ENCODE data around the gene DMXL1. TPM values are rescaled to one million over a fixed set of nuclear protein-coding genes. Genes with fewer than 3 reads are reported as not detected.
"Not testable (repeated sequence)": the region's sequence is repeated elsewhere in the genome, so short reads cannot be mapped to it uniquely, and the experiment has no call there.

Gene DMXL1
- total RNA-seq, 6 experiments from 2014 or later: 19.1 to 25.6 (median 22.9) TPM

DNA sequence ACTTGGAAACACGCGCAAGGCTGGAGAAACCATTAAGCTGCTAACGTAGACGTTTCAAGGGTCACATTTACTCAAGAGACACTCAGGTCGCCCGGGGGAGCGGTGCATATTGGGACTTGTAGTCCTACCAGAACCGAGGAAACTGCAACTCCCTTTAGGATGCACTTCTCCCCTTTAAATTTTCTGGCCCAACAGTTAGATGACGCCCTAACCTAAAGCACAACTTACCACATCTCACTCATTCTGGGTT, 384 bp upstream of the DMXL1 start:
- Histone ChIP-seq H3K4me1 (peaks cover 0 to 16% (median 4%) of the 10 kb centered on the region in 4 donors), H3K36me3 (no peaks in the 10 kb centered on the region), H3K27me3 (no peaks in the 10 kb centered on the region), H3K4me3 (peak overlapping the region; percentile 66 to 88 (median 77)), H3K27ac (peak overlapping the region; percentile 92 to 98 (median 92)), H3K9me3 (no peaks in the 10 kb centered on the region)
- TF ChIP-seq, protein P1, sequence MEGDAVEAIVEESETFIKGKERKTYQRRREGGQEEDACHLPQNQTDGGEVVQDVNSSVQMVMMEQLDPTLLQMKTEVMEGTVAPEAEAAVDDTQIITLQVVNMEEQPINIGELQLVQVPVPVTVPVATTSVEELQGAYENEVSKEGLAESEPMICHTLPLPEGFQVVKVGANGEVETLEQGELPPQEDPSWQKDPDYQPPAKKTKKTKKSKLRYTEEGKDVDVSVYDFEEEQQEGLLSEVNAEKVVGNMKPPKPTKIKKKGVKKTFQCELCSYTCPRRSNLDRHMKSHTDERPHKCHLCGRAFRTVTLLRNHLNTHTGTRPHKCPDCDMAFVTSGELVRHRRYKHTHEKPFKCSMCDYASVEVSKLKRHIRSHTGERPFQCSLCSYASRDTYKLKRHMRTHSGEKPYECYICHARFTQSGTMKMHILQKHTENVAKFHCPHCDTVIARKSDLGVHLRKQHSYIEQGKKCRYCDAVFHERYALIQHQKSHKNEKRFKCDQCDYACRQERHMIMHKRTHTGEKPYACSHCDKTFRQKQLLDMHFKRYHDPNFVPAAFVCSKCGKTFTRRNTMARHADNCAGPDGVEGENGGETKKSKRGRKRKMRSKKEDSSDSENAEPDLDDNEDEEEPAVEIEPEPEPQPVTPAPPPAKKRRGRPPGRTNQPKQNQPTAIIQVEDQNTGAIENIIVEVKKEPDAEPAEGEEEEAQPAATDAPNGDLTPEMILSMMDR (IDR thresholded peaks at IDR 0.05): no peak
- no peak for TF ChIP-seq POLR2A (IDR thresholded peaks at IDR 0.05)
- intact Hi-C loops (cut with DNase I): no loop called here
- peak in 2 of 3 donors; percentile 87 to 89 for DNase-seq
- ATAC-seq: peak; percentile 72 to 81 (median 76)
- WGBS (ENCODE audit: insufficient coverage, low coverage, low lambda C conversion rate, missing lambda C conversion rate): 2% methylated on average over 9 of the region's 9 CpGs

DNA sequence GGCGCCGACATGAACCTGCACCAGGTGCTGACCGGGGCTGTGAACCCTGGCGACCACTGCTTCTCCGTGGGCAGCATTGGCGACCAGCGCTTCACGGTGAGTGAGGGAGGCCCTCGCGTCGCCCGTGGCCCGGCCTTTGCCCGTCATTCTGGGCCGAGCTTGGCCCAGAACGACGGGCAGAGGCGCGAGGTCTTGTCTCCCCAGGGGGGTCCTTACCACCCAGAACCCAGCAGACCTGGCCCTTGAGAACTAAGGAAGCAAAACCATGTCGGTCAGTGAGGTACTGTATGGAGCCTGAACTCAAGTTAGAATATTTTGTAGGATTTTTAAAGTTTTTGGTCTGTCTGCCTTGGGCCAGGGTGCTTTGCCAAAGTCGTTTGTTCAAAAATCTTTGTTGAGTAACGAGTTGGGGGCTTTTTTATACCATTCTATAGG, 691 bp downstream of the DMXL1 start:
- WGBS (ENCODE audit: insufficient coverage, low coverage, low lambda C conversion rate, missing lambda C conversion rate): 0% methylated on average over 3 of the region's 22 CpGs
- no peaks in the 10 kb centered on the region for H3K27me3 ChIP-seq
- H3K4me1 ChIP-seq: peaks cover 0 to 16% (median 4%) of the 10 kb centered on the region in 4 donors
- intact Hi-C loops (cut with DNase I): no loop called here
- peak overlapping the region; percentile 92 to 98 (median 92) for H3K27ac ChIP-seq
- TF ChIP-seq POLR2A (IDR thresholded peaks at IDR 0.05): no peak
- TF ChIP-seq, protein P1 (IDR thresholded peaks at IDR 0.05): no peak
- peak overlapping the region; percentile 66 to 88 (median 77) for H3K4me3 ChIP-seq
- DNase-seq: no peak
- H3K9me3 ChIP-seq: no peaks in the 10 kb centered on the region
- H3K36me3 ChIP-seq: no peaks in the 10 kb centered on the region
- ATAC-seq: peak; percentile 16 to 45 (median 28)

DNA sequence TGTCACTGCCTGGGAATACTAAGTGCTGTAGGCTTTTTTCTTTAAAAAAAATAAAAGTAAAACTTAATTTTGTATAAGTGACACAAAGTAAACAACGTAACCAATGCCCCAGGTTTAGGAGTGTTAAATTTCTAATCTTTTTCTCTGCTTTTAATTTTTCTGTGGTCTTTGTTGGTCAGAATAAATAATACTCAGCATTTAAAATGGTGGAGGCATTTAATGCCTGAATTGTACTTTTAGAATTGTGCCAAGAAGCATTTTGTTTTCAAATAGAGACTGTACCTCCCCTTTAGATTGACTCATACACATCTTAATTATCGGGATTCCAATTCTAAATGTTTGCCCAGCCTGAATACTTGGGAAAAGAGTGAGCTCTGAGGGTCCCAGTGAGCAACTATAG, 1.6 kb downstream of the DMXL1 start:
- TF ChIP-seq, protein P1 (IDR thresholded peaks at IDR 0.05): no peak
- Histone ChIP-seq H3K27me3 (no peaks in the 10 kb centered on the region), H3K4me1 (peaks cover 0 to 16% (median 4%) of the 10 kb centered on the region in 4 donors), H3K27ac (no peak overlapping the region), H3K36me3 (no peaks in the 10 kb centered on the region), H3K4me3 (peak overlapping the region in 2 of 3 donors; percentile 66 to 77), H3K9me3 (no peaks in the 10 kb centered on the region)
- no peak for DNase-seq
- intact Hi-C loops (cut with DNase I): no loop called here
- ATAC-seq: no peak
- WGBS (ENCODE audit: insufficient coverage, low coverage, low lambda C conversion rate, missing lambda C conversion rate): 54% methylated on average over 1 of the region's 2 CpGs

DNA sequence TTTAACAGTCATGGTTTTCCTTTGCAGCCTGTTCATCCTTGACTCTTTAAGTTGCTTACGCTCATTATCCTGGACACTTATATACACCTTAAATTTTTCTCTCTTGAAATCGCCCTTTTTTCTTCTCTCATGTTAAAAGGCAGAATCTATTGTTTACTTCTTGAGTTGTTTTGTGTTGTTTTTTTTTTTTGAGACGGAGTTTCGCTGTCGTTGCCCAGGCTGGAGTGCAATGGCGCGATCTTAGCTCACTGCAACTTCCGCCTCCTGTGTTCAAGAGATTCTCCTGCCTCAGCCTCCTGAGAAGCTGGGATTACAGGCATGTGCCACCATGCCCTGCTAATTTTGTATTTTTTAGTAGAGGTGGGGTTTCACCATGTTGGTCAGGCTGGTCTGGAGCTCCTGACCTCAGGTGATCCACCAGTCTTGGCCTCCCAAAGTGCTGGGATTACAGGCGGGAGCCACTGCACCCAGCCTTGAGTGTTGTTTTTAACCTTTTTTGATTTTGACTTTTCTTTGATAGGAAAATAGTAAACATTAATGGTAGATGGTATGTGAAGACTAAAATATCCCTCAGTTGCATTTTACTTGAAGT, 3.0 kb downstream of the DMXL1 start:
- intact Hi-C loops (cut with DNase I); ATAC-seq; H3K27ac ChIP-seq; H3K27me3 ChIP-seq; H3K9me3 ChIP-seq; H3K36me3 ChIP-seq; DNase-seq; H3K4me3 ChIP-seq: not testable (repeated sequence)
- 90% methylated on average over 9 of the region's 9 CpGs for WGBS (ENCODE audit: insufficient coverage, low coverage, low lambda C conversion rate, missing lambda C conversion rate)
- H3K4me1 ChIP-seq: peaks cover 0 to 16% (median 4%) of the 10 kb centered on the region in 4 donors

DNA sequence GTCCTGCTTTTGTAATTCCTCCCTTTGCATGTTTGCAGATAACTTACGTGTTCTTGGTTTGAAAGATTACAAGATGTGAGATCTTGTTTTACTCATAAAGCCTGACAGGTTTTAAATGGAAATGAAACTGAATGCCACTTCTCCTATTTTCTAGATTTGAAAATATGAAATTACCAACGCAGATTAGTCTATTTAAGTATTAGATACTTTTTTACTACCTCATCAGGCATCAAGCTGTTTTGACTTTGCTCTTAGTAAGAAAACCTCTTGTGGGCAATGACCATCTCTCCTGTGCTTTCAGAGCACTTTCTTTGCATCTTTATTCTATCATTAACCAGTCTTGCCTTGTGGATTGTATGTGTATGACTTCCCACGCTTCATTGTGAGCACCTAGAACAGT, 3.5 kb downstream of the DMXL1 start:
- Histone ChIP-seq H3K27ac (no peak overlapping the region), H3K9me3 (no peaks in the 10 kb centered on the region), H3K4me1 (peaks cover 0 to 16% (median 4%) of the 10 kb centered on the region in 4 donors), H3K27me3 (no peaks in the 10 kb centered on the region), H3K36me3 (no peaks in the 10 kb centered on the region), H3K4me3 (no peak overlapping the region)
- no peak for DNase-seq
- TF ChIP-seq POLR2A (IDR thresholded peaks at IDR 0.05): no peak
- TF ChIP-seq, protein P1 (IDR thresholded peaks at IDR 0.05): no peak
- WGBS (ENCODE audit: insufficient coverage, low coverage, low lambda C conversion rate, missing lambda C conversion rate): 70% methylated on average over 3 of the region's 3 CpGs
- intact Hi-C loops (cut with DNase I): no loop called here
- ATAC-seq: no peak

DNA sequence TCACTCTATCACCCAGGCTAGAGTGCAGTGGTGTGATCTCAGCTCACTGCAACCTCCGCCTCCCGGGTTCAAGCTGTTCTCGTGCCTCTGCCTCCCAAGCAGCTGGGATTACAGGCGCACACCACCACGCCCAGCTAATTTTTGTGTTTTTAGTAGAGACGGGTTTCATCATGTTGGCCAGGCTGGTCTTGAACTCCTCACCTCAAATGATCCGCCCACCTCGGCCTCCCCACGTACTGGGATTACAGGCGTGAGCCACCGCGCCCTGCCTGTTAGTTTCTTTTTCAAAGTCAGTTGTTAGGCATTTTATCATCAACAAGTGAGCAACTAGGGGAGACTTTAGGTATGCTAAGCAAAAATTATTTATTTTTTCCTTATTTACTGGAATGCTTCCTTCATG, 4.4 kb downstream of the DMXL1 start:
- H3K9me3 ChIP-seq; H3K27ac ChIP-seq; H3K27me3 ChIP-seq; intact Hi-C loops (cut with DNase I); DNase-seq; ATAC-seq; H3K36me3 ChIP-seq; H3K4me3 ChIP-seq: not testable (repeated sequence)
- peaks cover 0 to 16% (median 4%) of the 10 kb centered on the region in 4 donors for H3K4me1 ChIP-seq
- 91% methylated on average over 10 of the region's 12 CpGs for WGBS (ENCODE audit: insufficient coverage, low coverage, low lambda C conversion rate, missing lambda C conversion rate)
